CD1c-positive myeloid dendritic cell (primary cell): Measurements from ENCODE around the gene PMP22.
A peak's percentile ranks its signal among the peaks of the same experiment; 100 is the strongest.
"Not testable (repeated sequence)": the region's sequence is repeated elsewhere in the genome, so short reads cannot be mapped to it uniquely, and the experiment has no call there.

ENCODE experiments used
- DNase-seq: peaks from one replicate; pipeline ENCODE4 v3.0.0-alpha.2; 2016; ENCODE audit errors: extremely low spot score

PMP22 gene

GRCh38 chr17:15213381-15214087 is 51.6 kb downstream of the PMP22 start:
- peak; percentile 50 for DNase-seq

- DNase-seq = no peak
These were observed 54.9 kb downstream of the PMP22 start for GRCh38 chr17:15210247-15210646.

- not testable (repeated sequence) for DNase-seq
These were observed 62.1 kb downstream of the PMP22 start for GRCh38 chr17:15203062-15203461.

- not testable (repeated sequence) for DNase-seq
These were observed 64.6 kb downstream of the PMP22 start for GRCh38 chr17:15200574-15200973.

GRCh38 chr17:15197229-15197628 is 67.9 kb downstream of the PMP22 start:
- DNase-seq = no peak

- DNase-seq = no peak
These were observed 70.3 kb downstream of the PMP22 start for GRCh38 chr17:15194859-15195277.

GRCh38 chr17:15185625-15185991 is 79.5 kb downstream of the PMP22 start:
- peak; percentile 4 for DNase-seq

- DNase-seq = no peak
These were observed 80.1 kb downstream of the PMP22 start for GRCh38 chr17:15184872-15185624.

- no peak for DNase-seq
These were observed 83.3 kb downstream of the PMP22 start for GRCh38 chr17:15181816-15182215.

- DNase-seq = no peak
These were observed 83.8 kb downstream of the PMP22 start for GRCh38 chr17:15181333-15181732.

- DNase-seq = no peak
These were observed 85.0 kb downstream of the PMP22 start for GRCh38 chr17:15180121-15180561.
